ENCODE measurements around the gene NOMO2.
"Not testable (repeated sequence)": the region's sequence is repeated elsewhere in the genome, so short reads cannot be mapped to it uniquely, and the experiment has no call there.

- TF ChIP-seq, protein P1, sequence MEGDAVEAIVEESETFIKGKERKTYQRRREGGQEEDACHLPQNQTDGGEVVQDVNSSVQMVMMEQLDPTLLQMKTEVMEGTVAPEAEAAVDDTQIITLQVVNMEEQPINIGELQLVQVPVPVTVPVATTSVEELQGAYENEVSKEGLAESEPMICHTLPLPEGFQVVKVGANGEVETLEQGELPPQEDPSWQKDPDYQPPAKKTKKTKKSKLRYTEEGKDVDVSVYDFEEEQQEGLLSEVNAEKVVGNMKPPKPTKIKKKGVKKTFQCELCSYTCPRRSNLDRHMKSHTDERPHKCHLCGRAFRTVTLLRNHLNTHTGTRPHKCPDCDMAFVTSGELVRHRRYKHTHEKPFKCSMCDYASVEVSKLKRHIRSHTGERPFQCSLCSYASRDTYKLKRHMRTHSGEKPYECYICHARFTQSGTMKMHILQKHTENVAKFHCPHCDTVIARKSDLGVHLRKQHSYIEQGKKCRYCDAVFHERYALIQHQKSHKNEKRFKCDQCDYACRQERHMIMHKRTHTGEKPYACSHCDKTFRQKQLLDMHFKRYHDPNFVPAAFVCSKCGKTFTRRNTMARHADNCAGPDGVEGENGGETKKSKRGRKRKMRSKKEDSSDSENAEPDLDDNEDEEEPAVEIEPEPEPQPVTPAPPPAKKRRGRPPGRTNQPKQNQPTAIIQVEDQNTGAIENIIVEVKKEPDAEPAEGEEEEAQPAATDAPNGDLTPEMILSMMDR (IDR thresholded peaks at IDR 0.05): not testable (repeated sequence)
- TF ChIP-seq POLR2A (IDR thresholded peaks at IDR 0.05): not testable (repeated sequence)
Measured at GRCh38 chr16:18387767-18388166, 174.1 kb downstream of the NOMO2 start.

All from heart left ventricle (tissue), 13 donors.